T-helper 1 cell treated with Interleukin-12 subunit alpha and Interleukin-12 subunit beta and Interleukin-4 antibody, amounts not matched to agents 30 ng/mL and 1 ng/mL, for 36 hours (primary cell): ENCODE measurements around the gene PREB. TPM values are rescaled to one million over a fixed set of nuclear protein-coding genes. Genes with fewer than 3 reads are reported as not detected.
"Not testable (repeated sequence)": the region's sequence is repeated elsewhere in the genome, so short reads cannot be mapped to it uniquely, and the experiment has no call there.

Experiments
- intact Hi-C: fragments of 100-400 bp; cut with micrococcal nuclease; formaldehyde crosslinking; loops from one replicate; pipeline ENCODE4 v1.15.1; 2024
- total RNA-seq: library from RNA; stranded (reverse); gene quantifications from 2 replicates; pipeline ENCODE4 v1.2.3, GENCODE V29; 2022

The PREB gene, protein sequence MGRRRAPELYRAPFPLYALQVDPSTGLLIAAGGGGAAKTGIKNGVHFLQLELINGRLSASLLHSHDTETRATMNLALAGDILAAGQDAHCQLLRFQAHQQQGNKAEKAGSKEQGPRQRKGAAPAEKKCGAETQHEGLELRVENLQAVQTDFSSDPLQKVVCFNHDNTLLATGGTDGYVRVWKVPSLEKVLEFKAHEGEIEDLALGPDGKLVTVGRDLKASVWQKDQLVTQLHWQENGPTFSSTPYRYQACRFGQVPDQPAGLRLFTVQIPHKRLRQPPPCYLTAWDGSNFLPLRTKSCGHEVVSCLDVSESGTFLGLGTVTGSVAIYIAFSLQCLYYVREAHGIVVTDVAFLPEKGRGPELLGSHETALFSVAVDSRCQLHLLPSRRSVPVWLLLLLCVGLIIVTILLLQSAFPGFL
- 81.2 and 82.7 TPM in 2 replicates for total RNA-seq

DNA sequence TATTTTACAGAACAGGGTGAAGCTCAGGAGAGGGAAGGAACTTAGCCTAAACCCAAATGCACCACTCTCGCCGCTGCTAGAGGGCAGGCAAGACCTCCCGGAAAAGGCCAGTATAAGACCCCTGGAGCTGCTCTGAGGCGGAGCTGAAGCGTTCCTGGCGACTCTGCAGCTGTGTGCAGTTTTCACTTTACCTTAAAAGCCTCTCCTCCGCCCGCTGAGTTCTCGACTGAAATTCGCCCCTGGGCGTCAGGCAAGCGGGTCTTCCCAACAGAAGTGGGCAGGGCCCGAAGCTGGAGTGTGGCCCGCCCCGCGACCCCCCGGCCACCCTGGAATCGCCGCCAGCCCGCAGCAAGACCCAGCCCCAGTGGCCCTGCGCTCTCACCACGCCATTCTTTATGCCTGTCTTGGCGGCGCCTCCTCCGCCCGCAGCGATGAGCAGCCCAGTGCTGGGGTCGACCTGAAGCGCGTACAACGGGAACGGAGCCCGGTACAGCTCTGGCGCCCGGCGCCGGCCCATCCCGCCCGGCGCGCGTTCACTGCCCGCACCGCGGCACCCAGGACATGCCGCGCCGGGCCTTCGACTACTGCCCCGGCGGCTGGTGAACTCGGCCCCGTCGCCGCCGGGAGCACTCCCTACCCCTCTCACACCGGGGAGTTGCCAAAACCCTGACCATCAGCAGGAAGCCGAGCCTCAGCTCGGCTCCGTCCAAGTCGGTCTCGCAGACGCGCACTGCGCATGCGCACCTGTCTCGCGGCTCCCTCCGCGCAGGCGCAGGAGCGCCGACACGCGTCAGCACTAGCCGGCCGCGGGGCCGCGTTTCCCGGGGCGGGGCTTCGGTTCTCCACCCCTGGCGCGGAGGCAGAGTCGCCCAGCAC is at the start of gene PREB:
PREB (minus strand) TSS at position 732 of the 876 bp plus-strand sequence; CDS start at position 517, 215 bp downstream.
- intact Hi-C loops, result loop anchor here (1.0 to 5.0 kb wide), 15 partner anchors 11 to 1258 kb away; partner anchors contain the start of genes ABHD1, AGBL5, ATRAID and CAD

DNA sequence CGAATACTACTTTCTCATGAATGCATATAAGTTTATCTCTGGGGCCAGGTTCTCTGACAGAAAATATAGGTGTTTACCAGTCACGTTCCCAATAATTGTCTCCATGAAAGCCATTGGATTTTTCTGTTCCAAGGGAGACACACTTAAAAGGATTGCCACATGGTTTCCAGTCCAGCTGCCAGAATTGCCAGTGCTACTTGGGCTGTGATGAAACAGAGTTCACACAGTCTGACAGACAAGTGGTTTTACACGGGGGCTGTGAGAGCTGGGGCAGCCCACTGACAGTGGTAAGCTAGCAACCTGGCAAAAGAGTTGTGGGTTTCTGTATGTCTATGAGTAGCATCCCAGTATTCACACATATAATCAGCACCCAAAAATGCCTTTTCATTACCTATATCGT is 49.7 kb upstream of the PREB start:
- intact Hi-C loops, result no loop called here

DNA sequence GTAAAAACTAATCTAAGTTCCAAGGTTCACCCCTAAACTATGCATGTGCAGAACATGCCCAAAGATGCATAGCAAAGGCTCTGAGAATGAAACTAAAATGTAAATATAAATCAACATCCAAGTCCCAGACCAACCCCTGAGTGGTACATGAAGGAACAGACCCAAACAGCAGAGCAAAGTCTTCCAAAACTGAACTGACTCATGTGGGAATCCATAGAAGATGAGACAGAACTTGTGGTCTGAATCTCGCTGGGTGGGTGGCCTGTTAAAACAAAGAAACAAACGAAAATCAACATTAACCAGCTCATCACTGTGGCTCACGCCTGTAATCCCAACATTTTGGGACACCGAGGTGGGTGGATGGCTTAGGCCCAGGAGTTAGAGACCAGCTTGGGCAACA is 47.9 kb upstream of the PREB start:
- intact Hi-C loops, result no loop called here

DNA sequence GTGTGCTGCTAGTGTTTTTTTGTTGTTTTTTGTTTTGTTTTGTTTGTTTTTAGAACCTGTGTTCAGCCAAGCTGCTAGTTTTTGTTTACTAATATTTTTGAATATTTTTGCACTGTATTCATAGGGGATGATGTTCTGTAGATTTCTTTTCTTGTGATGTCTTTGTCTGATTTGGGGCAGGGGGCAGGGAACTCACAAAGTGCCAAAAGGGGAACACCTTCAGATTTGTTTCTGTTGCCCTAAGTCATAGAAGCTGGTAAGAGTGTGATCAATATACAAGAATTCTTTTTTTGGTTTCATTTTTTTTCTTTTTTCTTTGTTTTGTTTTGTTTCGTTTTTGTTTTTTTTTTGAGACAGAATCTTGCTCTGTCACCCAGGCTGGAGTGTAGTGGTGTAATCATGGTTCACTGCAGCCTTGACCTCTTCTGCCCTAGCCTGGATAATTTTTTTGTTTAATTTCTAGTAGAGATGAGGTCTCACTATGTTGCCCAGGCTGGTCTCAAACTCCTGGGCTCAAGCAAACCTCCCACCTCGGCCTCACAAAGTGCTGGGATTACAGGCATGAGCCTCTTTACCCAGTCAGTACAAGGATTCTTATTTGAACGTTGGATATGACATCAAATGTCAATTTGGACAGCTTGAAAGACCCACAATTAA is 45.0 kb upstream of the PREB start:
- intact Hi-C loops, result no loop called here

DNA sequence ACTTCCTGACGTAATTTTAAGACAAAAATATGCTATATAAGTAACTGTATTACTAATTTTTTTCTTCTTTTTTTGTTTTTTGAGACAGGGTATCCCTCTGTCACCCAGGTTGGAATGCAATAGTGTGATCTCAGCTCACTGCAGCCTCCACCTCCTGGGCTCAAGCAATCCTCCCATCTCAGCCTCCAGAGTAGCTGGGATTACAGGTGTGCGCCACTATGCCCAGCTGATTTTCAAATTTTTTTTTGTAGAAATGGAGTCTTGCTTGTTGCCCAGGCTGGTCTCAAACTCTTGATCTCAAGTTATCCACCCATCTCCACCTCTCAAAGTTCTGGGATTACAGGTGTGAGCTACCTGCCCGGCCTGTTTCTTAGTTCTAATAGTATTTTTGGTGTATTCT is 44.0 kb upstream of the PREB start:
- intact Hi-C loops, result no loop called here

DNA sequence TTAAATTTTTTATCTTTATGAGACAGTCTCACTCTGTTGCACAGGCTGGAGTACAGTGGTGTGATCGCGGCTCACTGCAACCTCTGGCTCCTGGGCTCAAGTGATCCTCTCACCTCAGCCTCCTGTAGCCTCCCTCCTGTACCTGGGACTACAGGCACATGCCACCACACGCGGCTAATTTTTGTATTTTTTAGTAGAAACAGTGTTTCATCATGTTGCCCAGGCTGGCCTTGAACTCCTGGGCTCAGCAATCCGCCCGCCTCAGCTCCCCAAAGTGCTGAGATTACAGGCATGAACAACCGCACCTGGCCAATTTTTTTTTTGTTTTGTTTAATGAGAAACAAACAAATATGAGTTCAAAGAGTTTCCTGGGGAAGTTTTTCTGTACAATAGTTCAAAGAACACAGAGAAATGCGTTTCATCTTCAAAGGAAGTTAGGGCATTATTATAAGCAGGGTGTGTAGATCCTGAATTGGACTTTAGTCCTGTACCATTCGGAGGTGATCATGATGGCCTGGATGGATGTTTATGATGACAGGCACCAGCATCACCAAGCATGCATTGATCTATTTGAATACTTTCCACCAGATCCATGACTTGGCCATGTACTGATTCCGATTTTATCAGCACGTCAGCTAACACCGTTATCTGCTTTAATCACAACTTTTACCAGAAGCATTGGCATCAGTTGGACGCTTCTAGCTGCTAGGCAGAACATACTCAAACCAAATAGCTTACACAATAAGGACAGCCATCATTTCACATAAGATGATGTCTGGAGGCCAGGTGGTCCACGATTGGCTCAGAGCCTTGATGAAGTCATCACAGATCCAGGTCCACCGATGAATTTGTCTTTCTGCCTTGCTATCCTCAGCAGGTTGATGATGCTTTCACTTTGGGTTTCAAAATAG is 43.3 kb upstream of the PREB start:
- intact Hi-C loops, result no loop called here

DNA sequence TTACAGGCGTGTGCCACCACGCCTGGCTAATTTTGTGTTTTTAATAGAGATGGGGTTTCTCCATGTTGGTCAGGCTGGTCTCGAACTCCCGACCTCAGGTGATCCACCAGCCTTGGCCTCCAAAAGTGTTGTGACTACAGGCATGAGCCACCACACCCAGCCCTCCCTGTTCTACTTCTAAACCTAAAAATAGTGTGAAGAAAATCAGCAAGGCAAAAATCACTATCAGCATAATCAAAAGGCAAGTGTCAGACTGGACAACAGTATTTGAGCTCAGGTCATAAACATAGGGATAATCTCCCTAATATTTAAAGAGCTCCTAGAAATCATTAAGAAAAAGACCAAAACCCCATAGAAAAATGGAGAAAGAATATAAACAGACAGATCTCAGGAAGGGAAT is 41.3 kb upstream of the PREB start:
- intact Hi-C loops, result not testable (repeated sequence)

DNA sequence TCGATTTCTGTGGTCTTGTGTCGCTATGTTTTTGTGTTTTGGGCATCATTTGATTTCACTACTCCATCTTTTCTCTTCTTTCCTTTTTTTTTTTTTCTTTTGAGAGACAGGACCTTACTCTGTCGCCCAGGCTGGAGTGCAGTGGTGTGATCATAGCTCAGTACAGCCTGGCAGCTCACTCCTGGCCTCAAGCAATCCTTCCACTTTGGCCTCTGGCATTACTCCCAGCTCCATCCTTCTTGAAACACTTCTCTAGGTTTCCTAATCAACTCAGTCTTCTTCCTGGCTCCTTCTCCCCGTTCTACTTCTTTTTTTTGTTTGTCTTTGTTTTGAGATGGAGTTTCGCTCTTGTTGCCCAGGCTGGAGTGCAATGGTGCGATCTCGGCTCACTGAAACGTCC is 40.9 kb upstream of the PREB start:
- intact Hi-C loops, result no loop called here

DNA sequence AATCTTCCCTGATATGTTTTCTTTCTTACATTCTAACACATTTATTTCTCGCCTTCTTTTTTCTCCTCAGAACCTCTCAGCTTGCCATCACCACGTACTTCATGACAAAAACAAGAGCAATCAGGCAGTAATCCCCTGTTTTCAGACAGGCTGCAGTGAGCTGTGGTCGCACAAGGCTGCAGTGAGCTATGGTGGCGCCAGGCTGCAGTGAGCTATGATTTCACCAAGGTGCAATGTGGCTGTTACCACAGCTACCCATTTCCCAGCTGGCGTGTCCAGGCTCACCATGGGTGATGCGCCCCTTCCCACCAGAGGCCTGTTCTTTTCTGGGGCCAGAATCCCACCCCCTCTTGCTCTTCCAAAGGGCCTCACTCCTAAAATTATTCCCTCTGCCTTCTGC is 40.2 kb upstream of the PREB start:
- intact Hi-C loops, result loop anchor here (5.0 kb wide), 1 partner anchor 212 kb away; no protein-coding TSS in a partner anchor

DNA sequence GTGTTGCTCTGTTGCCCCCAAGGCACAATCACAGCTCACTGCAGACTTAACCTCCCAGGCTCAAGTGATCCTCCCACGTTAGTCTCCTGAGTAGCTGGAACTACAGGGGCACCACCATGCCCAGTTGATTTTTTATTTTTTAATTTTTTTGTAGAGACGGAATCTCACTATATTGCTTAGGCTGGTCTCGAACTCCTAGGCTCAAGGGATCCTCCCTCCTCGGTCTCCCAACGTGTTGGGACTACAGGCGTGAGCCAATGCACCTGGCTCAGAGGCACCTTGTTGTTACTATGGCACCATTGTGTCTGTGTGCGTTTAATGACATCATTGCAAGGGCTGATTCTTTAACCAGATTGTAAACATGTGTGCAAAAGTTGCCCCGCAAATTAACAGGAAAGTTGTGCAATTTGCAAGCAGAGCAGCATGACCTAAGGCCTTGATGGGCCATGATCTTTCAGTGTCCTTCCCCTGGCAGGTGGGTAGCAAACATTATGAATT is 37.0 kb upstream of the PREB start:
- intact Hi-C loops, result loop anchor here (5.0 kb wide), 1 partner anchor 209 kb away; no protein-coding TSS in a partner anchor

DNA sequence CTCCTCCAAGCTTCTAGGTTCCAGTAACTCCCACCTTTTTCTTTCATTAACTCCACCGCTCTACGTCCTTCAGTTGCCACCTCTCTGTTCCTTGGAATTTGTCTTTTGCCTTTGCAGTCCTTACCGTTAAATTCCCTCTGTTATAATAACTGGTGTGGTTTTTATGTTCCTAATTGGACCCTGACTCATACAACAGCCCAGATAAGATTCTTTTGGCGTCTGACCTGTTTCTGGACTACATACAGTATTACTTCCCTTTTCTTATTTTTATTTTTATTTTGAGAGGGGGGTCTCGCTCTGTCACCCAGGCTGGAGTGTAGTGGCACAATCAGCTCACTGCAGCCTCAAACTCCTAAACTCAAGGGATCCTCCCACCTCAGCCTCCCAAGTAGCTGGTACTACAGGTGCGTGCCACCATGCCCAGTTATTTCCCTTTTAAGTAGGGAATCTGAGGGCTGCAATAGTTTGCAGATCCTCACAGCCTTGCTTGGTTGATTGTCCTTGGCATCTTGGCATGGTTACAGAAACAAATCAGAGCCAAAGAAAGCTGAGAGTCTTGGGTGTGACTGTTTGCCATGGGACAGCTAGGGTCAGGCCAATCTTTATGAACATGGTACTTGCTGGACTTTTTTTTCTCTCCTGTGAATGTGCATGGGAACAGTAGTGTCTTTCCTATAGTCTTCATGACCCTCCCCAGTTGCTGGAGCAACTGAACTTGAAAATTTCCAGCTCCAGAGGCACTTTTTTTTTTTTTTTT is 36.3 kb upstream of the PREB start:
- intact Hi-C loops, result loop anchor here (1.0 to 5.0 kb wide), 2 partner anchors 109 to 208 kb away; no protein-coding TSS in a partner anchor

DNA sequence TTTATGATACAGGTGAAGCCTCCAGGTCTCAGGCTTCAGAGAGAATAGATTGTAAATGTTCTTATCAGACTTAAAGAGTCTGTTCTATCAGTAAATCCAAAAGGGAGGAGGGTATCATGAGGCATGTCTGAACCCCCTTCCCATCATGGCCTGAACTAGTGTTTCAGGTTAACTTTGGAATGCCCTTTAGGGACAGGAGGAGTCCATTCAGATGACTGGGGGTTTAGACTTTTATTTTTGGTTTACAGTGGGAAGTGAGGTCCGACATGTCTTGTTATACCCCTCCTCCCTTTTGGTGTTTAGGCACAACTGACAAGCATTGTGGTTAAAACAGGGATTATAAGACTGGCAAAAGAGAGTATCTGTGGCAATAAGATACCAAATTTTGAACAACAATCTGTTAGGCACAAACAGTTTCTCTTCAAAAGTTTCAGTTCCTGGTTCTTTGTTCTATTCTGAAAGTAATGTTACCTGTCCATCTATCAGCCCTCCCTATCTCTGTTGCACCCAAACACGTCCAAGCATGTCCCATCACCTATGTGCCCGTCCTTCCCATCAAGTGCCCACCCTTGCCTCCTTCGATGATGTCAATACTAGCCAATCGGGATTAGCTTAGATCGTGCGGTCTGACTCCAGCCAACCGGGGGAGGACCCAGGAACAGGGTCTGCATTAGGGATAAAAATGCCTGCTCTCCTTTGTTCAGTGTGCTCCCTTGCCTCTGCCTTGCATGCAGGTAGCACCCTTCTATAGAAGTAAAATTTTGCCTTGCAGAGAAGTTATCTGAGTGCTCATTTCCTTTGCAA is 30.7 kb upstream of the PREB start:
- intact Hi-C loops, result no loop called here

DNA sequence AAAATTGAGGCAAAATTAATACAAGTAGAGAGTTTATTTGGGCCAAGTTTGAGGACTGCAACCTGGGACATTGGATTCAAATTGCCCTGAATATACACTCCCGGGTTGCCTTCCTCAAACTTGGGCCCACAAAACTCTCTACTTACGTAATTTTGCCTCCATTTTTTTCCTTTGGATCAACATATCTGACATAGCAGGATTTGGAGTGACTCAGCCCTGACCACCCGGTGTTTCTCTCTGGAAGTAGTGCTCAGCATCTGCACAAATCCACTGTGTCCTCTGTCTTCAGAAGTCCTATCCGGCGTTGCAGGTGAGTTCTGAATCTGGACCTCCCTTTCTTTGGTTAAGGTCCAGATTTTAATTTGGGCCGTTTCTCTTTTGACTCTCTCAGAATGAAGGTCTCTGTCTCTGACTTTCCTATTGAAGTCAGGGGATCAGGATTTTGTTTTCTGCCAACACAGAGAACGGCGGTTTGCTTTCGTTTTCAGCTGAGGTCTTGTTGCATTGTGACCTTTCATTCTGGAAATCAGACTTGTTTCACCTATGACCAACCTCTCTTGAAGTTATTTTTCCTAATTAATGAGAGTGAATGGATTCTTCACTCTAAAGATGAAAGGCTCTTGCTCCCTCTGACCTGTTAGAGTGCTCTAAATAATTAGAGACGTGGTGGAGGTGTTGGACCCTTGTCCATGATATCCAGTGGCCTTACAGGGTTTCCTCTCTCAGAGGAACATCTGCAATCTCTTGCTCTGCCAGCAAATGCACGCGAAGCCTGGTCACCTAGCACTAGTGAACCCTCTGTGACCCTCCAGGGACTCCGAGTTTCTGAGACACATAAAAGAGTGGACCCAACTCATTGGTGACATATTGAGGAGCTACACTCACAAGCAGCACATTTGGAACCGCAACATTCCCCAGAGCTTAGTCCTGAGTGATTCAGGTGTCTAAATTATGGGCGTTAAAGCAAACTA is 28.0 kb upstream of the PREB start:
- intact Hi-C loops, result no loop called here

DNA sequence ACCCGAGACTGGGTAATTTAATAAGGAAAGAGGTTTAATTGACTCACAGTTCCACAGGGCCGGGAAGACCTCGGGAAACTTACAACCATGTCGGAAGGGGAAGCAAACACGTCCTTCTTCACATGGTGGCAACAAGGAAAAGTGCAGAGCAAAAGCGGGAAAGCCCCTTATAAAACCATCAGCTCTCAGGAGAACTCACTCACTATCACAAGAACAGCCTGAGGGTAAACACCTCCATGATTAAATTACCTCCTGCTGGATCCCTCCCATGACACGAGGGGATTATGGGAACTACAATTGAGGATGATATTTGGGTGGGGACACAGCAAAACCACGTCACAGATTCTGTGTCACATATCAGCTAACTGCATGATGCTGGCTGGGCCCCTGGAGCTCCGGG is 25.8 kb upstream of the PREB start:
- intact Hi-C loops, result no loop called here

DNA sequence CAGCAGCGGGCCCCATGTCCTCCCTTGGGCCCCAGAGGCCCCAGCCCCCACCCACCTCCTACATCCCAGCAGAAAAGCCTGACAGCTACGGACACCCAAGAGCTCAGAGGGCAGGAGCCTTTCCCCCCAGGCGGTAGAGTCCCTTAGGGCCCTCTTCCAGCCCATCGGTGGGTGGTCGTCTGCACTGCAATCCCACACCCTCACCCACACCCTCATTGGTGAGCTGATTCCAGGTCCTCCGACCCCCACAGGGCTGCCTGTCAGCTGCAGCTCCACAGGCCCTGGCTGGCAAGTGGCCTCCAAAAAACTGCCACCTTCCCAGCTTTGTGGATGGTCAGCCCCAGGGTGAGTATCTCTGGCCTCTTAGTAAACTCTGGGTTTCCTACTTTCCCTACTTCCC is 24.8 kb upstream of the PREB start:
- intact Hi-C loops, result no loop called here

DNA sequence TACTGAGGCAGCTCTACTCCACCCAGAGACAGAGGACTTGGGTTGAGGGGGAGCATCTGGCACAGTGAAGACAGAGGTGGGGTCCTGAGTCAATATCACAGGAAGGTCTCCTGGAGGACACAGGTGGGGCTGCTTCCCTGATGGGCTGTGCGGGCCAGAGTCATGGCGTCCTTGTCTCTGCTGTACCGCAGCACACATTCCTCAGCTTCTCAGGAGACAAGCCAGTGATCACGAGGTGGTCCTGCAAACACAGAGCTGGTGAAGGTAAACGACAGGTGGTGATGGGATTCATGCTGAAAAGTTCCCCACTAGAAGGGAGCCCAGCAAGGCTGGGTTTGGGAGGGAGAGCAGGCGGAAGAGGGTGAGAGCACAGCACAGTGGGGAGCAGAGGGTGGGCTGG is 24.0 kb upstream of the PREB start:
- intact Hi-C loops, result no loop called here

DNA sequence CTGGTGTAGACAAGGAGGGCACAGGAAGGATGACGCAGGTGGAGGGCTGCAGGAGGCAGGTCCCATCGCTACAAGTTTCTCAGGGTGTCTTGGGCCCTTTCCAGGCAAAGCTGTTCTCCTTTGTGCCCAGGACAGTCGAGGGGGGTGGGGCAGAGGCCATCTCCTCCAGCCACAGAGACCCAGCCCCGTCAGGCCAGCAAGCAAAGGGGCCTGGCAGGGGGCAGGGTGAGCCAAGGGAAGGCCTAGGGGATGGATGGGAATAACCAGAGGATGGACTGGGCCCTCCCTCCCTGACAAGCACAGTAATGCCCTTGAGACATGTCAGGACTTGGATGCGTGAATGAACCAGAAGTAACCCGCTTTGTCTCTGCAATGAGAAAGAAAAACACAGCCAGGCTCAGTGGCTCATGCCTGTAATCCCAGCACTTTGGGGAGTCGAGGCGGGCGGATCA is 20.7 kb upstream of the PREB start:
- intact Hi-C loops, result no loop called here
